Measurements from ENCODE around the gene MS4A18. TPM values are rescaled to one million over a fixed set of nuclear protein-coding genes. Genes with fewer than 3 reads are reported as not detected.

Gene MS4A18
- total RNA-seq, 1 experiment from 2014 or later = not detected

DNA sequence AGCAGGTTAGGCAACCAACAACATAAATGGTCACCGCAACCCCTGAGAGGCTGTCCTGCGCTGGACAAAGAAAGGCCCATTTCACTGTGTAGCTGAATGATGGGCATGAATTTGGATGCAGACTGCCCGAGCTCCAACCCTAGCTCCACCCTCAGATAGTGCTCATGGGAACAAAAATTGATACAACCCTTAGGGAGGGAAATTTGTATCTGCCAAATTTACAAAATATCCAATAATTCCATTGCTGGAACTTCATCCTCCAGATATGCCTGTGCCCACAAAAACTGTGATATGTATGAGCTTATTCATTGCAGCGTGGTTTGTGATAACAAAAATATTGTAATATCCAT lies 23.1 kb upstream of the MS4A18 start:
- no peak overlapping the region for H3K4me3 ChIP-seq (replicated peaks in 1 of 2; ENCODE audit: low read depth in 1 of 2, low read length in 2 of 2)
- ChIA-PET POLR2A (no interaction called here), CTCF (interaction anchor here (0.9 to 1.3 kb wide), 6 partner anchors 9 to 186 kb away, joined by 3 to 7 read pairs (median 3); partner anchors contain the start of gene MS4A15), RAD21 (ENCODE audit: low non-redundant PET in 1 of 2, low total read pairs in 2 of 2, uncharacterized antibody in 2 of 2, unreplicated experiment in 2 of 2) (no interaction called here)
- no TSS peak for BruUV-seq (replicated peaks)
- H3K36me3 ChIP-seq (ENCODE audit: control insufficient read depth in 1 of 2, insufficient read depth in 2 of 2, low read length in 2 of 2) = no peaks in the 10 kb centered on the region
- intact Hi-C loops (cut with micrococcal nuclease) = loop anchor here (1.0 to 5.0 kb wide), 2 partner anchors 55 to 186 kb away; partner anchors contain the start of gene MS4A15
- H4K20me1 ChIP-seq (ENCODE audit: insufficient read depth) = no peaks in the 10 kb centered on the region
- H3K4me2 ChIP-seq (ENCODE audit: low read length) = peak overlapping the region; percentile 31
- H3K4me1 ChIP-seq (ENCODE audit: control insufficient read depth in 1 of 2, insufficient read depth in 2 of 2, low read length in 2 of 2) = peaks cover 0 to 3% of the 10 kb centered on the region in 2 experiments; a peak in 2 of 4 replicates
- H3K9me3 ChIP-seq (ENCODE audit: control insufficient read depth in 1 of 2, insufficient read depth in 1 of 2, low read depth in 1 of 2, low read length in 2 of 2) = no peaks in the 10 kb centered on the region
- no peak overlapping the region for H3K27ac ChIP-seq (ENCODE audit: low read depth, low read length)
- no peaks in the 10 kb centered on the region for H3K9me2 ChIP-seq (ENCODE audit: insufficient read depth)
- H3K79me2 ChIP-seq (ENCODE audit: insufficient read depth, low read length) = no peaks in the 10 kb centered on the region
- H2AFZ ChIP-seq (ENCODE audit: low read depth, low read length, poor library complexity, severe bottlenecking) = peak overlapping the region; percentile 19
- H3K9ac ChIP-seq (ENCODE audit: low read length) = no peak overlapping the region
- DNase-seq (ENCODE audit: low read depth, low spot score) (no peak), ATAC-seq (no peak)
- TF ChIP-seq, protein P1, sequence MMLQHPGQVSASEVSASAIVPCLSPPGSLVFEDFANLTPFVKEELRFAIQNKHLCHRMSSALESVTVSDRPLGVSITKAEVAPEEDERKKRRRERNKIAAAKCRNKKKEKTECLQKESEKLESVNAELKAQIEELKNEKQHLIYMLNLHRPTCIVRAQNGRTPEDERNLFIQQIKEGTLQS (IDR thresholded peaks at IDR 0.05) = no peak
- TF ChIP-seq, protein P2, sequence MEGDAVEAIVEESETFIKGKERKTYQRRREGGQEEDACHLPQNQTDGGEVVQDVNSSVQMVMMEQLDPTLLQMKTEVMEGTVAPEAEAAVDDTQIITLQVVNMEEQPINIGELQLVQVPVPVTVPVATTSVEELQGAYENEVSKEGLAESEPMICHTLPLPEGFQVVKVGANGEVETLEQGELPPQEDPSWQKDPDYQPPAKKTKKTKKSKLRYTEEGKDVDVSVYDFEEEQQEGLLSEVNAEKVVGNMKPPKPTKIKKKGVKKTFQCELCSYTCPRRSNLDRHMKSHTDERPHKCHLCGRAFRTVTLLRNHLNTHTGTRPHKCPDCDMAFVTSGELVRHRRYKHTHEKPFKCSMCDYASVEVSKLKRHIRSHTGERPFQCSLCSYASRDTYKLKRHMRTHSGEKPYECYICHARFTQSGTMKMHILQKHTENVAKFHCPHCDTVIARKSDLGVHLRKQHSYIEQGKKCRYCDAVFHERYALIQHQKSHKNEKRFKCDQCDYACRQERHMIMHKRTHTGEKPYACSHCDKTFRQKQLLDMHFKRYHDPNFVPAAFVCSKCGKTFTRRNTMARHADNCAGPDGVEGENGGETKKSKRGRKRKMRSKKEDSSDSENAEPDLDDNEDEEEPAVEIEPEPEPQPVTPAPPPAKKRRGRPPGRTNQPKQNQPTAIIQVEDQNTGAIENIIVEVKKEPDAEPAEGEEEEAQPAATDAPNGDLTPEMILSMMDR (IDR thresholded peaks at IDR 0.05 in 2 of 3, conservative IDR thresholded peaks at IDR 0.05 in 1 of 3; ENCODE audit: borderline replicate concordance in 1 of 3, insufficient read depth in 1 of 3, low read depth in 2 of 3, low read length in 2 of 3) = 0 out of 6 replicates have a peak, but pooled peaks of 1 of the 3 experiments have one; percentile 0
- no peaks in the 10 kb centered on the region for H3K27me3 ChIP-seq (ENCODE audit: insufficient read depth, low read length)

DNA sequence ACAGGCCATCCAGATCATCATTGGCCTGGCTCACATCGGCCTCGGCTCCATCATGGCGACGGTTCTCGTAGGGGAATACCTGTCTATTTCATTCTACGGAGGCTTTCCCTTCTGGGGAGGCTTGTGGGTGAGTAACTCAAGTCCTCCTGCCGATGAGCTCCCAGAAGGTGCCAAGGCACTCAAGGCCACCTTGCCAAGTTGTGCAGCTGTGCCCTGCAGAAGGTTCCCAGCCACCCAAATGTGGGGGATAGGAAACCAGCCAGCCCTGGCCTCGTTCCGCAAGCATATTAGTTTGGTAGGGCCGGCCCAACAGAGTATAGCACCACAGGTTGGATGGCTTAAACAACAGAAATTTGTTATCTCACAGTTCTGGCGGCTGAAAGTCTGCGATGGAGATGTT lies 21.1 kb upstream of the MS4A18 start:
- TF ChIP-seq EZH2phosphoT487 (IDR thresholded peaks at IDR 0.05; ENCODE audit: borderline replicate concordance) = no peak
- no peak for TF ChIP-seq ZNF274 (IDR thresholded peaks at IDR 0.05; ENCODE audit: low read depth, low read length)
- no peak for TF ChIP-seq YY1 (IDR thresholded peaks at IDR 0.05; ENCODE audit: extremely low read depth, insufficient replicate concordance, low read depth, low read length)
- no peak for ATAC-seq
- Histone ChIP-seq H3K9me2 (ENCODE audit: insufficient read depth) (no peaks in the 10 kb centered on the region), H3K79me2 (ENCODE audit: insufficient read depth, low read length) (no peaks in the 10 kb centered on the region), H2AFZ (ENCODE audit: low read depth, low read length, poor library complexity, severe bottlenecking) (no peak overlapping the region), H4K20me1 (ENCODE audit: insufficient read depth) (no peaks in the 10 kb centered on the region), H3K9ac (ENCODE audit: low read length) (no peak overlapping the region), H3K27me3 (ENCODE audit: insufficient read depth, low read length) (no peaks in the 10 kb centered on the region), H3K4me2 (ENCODE audit: low read length) (no peak overlapping the region), H3K4me1 (ENCODE audit: control insufficient read depth in 1 of 2, insufficient read depth in 2 of 2, low read length in 2 of 2) (peaks cover 0 to 3% of the 10 kb centered on the region in 2 experiments; a peak in 2 of 4 replicates), H3K27ac (ENCODE audit: low read depth, low read length) (no peak overlapping the region), H3K36me3 (ENCODE audit: control insufficient read depth in 1 of 2, insufficient read depth in 2 of 2, low read length in 2 of 2) (no peaks in the 10 kb centered on the region), H3K4me3 (replicated peaks in 1 of 2; ENCODE audit: low read depth in 1 of 2, low read length in 2 of 2) (no peak overlapping the region), H3K9me3 (ENCODE audit: control insufficient read depth in 1 of 2, insufficient read depth in 1 of 2, low read depth in 1 of 2, low read length in 2 of 2) (no peaks in the 10 kb centered on the region)
- intact Hi-C loops (cut with micrococcal nuclease) = loop anchor here (5.0 kb wide), 1 partner anchor 184 kb away; no protein-coding TSS in a partner anchor
- ChIA-PET RAD21 (ENCODE audit: low non-redundant PET in 1 of 2, low total read pairs in 2 of 2, uncharacterized antibody in 2 of 2, unreplicated experiment in 2 of 2) (no interaction called here), CTCF (interaction anchor here (0.7 to 0.8 kb wide), 2 partner anchors 15 to 59 kb away, joined by 3 read pairs; no protein-coding TSS in a partner anchor), POLR2A (no interaction called here)
- no TSS peak for BruUV-seq (replicated peaks)
- DNase-seq (ENCODE audit: low read depth, low spot score) = no peak

Data from HCT116 (cell line).